GM18498 (cell line): ENCODE results near the gene RLN3.

Experiments used
- ATAC-seq: cut with Tn5 transposase; IDR thresholded peaks from one replicate; pipeline ENCODE4 v1.9.1; 2021; ENCODE audit warnings: mild to moderate bottlenecking, moderate library complexity; ENCODE audit not compliant: unreplicated experiment

The RLN3 gene

GRCh38 chr19:14073261-14073924 is 45.4 kb downstream of the RLN3 start:
- peak; percentile 55 for ATAC-seq

- no peak for ATAC-seq
Observed at GRCh38 chr19:14073925-14074838, 46.2 kb downstream of the RLN3 start.

- ATAC-seq = no peak
Observed at GRCh38 chr19:14078411-14078810, 50.5 kb downstream of the RLN3 start.
